ENCODE results near the gene GNG14.
"Not testable (repeated sequence)": the region's sequence is repeated elsewhere in the genome, so short reads cannot be mapped to it uniquely, and the experiment has no call there.

The GNG14 gene

DNA sequence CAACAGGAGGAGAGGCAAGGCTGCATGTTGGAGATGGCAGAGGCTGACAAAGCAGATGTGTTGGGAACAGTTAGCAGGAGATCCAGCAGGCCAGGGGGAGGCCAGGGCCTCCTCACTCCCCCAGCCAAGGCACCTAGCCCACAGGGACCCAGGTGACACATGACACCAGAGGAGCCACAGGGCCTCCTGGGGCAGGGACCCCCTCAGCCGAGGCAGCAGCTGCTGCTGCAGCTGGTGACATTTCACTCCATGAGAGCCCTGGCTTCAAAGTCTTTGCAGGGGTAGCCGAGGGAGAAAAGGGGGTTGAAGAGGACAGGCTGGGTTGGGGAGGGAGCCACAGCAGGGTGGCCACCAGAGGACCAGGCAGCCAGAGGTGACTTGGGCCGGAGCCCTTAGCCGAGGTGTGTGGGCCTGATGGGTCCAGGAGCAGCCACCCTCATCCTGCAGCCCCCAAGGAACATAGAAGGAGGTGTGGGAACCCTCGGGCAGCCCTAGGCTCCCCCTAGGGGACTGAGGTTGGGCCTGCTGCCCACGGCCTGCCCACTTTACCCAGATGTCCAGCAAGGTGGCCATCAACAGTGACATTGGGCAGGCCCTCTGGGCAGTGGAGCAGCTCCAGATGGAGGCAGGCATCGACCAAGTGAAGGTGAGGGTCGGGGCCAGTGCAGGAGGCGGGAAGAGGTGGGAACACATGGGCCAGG is at the start of gene GNG14:
Gene GNG14 (plus strand): TSS at position 503 of the 701 bp plus-strand sequence. CDS start 51 bp downstream, at position 554.
- DNase-seq: no peak

DNA sequence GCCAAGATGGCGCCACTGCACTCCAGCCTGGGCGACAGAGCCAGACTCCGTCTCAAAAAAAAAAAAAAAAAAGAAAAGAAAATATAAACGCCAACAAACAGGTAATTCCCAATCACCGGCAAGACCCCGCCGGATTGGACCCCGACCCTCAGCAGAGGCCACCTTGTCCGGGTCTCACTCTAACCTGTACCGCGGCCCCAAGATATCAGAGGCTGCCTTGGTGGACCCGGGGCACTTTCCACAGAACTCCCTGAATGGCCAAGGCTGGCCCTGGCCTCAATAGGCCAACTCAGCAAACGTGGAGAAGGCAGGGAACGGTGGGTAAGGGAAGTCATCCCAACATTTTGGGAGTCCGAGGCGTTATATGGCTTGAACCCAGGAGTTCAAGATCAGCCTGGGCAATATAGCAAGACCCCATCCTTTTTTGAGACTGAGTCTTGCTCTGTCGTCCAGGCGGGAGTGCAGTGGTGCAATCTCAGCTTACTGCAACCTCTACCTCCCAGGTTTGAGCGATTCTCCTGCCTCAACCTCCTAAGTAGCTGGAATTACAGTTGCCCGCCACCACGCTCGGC is 49.1 kb upstream of the GNG14 start:
- no peak for DNase-seq

DNA sequence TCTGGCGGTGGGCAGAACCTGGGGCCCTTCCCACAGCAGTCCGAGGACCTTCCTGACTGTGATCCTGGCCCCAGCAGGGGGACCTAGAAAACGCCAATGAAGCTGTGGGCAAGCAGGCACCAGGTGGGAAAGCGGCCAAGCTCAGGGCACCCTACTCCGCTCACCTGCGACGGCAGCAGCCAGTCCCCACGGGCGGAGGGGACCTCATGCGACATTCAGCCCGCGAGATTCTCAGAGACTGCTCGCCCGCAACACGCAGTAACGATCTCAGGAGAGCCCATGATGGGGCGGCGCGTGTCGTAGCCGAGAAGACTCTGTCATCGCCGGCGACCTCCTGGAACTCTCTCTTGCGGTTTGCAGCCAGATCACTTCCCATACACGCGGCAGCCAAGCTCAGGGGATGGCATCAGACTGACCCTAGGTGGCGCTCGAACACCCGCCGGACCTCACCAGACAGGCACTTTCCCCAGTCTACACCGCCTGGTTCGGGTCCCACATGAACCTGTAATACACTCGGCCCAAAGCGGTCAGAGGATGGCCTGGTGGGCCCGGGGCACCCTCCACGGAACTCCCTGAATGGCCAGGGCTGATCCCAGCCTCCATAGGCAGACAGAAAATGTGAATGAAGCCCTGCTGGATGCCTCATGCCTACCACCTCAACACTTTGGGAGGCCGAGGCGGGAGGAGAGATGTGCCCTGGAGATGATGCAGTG is 47.7 kb upstream of the GNG14 start:
- no peak for DNase-seq

DNA sequence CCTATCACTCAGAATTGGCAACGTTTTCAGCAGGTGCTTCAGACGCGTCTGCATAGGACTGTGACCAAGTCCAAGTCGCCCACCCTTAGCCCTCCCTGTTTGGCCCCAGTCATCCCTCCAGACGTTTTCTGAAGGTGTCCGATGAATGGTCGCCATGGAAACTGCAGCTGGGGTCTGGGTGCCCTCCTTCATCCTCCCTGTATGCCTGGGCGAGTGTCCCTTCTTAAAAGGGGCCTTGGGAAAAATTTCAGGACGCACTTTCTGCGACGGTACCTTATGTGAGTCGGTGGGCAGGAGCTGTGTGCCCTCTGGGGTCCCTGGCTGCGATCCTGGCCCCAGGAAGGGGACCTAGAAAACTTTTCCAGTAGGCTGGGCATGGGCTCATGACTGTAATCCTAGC is 46.3 kb upstream of the GNG14 start:
- no peak for DNase-seq

DNA sequence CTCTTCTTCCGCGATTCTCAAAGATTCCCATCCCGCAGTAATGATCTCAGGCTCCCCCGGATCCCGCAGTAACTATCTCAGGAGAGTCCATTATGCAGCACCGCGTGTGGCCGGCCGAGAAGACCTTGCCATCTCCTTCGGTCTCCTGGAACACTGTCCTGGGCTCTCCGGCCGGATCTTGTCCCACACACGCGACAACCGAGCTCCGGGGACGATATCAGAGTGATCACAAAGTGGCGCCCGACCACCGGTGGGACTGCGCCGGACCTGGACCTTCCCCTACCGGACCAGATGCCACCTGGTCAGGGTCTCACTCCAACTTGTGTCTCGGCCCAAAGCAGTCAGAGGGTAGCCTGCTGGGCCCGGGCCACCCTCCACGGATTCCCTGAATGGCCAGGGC is 45.3 kb upstream of the GNG14 start:
- no peak for DNase-seq

DNA sequence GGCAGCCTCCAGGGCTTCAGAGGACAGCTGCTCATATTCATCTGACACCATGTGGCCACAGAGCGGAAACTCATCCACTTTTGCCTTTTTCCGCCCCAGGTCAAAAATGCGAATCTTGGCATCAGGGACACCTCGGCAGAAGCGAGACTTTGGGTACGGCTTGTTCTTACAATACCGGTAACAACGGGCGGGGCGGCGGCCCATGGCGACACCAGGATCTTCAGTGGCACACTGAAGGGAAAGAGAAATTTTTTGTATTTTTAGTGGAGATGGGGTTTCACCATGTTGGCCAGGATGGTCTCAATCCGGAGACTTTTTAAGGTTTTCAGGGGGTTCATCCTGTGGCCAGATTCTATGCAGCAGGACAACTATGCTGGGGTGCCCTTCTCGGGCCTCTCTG is 44.1 kb upstream of the GNG14 start:
- DNase-seq: not testable (repeated sequence)

DNA sequence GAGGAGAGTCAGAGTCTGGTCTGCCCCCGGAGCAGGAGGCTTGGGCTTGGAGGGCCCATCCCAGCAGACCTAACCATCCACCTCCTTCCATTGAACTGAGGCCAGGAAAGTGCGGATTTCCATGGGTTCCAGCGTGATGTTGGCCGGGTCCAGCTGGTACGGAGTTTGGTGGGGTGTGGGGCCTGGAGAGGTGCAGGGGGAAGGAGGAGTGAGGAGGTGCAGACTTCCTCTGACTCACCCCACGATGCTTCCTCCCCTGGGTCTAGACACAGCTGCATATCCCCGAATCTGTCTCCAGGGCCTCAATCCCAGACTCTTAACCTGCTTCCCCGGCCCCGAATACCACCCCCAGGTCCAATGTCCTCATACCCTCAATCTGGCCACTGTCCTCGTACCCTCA is 41.2 kb upstream of the GNG14 start:
- no peak for DNase-seq

DNA sequence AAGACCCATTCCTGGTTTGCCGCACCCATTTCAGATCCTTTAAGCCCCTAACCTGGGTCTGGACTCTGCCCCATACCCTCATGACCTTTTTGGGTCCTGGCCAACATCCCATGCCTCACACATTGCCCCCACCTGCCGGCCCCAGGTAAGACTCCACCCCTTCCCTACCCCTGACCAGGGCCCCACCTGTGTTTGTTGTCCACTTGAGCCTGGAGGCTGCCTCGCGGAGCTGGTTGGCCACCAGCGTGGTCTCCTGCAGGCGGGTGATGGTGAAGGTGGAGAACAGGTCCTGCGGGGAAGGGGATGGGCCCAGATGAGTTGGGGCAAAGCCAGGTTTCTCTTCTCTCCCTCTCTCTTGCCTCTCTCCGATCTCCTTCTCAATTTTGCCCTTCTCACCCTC is 40.8 kb upstream of the GNG14 start:
- DNase-seq: no peak

DNA sequence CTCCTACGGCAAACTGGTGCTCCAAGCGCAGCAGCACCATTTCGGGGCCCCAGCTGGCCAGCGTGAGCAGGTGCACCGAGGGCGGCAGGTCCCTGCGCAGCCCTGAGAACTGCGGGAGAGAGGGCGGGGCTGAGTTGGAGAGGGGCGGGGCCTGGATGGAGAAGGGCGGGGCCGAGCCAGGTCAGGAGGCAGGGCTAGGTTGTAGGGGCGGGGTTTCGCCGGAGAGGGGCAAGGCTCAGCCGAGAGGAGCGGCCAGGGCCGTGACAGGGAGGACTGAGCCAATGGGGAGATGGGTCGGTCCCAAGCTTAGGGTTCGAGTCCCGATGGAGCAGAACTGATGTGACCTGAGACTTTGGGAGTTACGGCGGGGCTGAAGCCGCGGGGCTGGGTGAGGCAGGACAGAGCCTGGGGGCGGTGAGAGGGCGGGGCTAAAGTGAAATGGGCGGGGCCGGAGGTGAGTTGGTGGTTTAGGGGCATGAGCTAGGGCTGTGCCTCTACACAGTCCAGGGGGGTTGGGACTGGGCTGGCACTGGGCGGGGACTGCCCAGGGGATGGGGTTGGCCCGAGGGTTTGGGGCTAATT is 40.2 kb upstream of the GNG14 start:
- DNase-seq: no peak

DNA sequence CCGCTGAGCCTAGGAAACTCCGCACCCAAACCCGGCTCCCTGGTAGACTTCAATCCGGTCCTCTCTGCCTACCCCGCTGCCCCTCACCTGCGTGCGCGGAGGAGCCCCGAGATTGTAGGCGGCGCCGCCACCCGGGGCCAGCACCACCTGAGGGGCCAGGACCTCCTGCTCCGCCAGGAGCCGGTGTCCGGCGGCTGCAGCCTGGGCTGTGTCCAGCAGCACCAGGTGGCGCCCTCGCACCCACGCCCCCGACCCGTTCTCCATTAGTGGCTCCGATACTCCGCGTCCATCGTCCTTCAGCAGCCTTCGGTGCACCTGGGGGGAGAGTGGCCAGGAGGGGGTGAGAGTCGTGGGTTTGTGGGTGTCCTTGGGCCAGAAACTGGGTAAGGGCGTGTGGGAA is 39.7 kb upstream of the GNG14 start:
- DNase-seq: no peak

DNA sequence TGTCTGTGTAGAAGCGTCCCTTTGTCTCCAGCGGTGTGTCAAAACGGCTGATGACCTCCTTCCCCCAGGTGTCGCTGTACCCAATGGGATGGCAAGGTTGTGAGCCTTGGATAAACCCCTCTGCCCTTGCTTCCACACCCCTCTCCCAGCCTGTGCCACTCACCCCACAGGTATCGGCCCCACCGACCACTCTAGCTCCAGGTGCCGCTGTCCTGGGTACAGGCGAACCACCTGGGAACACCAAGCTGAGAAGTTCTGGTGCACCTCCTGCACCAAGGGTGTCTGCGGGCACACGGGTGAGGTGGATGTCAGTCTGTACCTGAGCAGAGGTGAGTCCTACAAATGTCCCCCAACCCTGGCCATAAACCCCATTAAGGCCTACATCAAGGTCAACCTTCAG is 37.9 kb upstream of the GNG14 start:
- DNase-seq: no peak

DNA sequence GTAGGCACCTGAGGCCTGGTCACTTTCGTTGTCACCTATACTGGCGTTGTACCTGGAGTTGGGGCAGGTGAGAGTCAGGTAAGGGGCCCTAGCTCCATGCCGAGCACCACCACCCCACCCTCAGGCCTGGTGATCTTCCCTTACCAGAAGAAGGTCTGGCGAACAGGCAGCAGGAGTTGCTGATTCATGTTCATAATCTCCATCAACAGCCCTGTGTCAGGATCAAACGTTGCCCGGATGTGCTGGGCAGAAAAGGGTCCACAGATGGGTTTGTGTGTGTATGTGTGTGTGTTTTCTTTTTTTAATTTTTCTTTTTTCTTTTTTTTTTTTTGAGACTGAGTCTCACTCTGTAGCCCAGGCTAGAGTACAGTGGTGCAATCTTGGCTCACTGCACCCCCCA is 35.6 kb upstream of the GNG14 start:
- no peak for DNase-seq

DNA sequence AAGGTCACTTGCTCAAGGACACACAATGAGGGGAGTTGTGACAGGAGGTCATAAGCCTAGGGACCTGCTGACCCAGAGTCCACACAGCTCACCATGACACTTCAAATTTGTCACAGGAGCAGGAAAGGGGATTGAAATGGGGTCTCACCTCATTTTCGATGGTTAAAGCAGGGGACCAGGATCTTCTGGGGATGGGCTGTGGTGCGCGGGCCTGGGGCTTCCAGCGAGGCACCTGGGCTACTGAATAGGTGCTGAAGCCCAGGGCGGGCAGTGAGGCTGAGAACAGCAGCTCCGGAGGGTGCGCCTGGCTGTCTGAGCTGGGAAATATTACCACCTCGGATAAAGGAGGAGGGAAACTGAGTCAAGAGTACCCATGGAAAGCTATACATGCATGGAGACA is 32.3 kb upstream of the GNG14 start:
- DNase-seq: no peak

DNA sequence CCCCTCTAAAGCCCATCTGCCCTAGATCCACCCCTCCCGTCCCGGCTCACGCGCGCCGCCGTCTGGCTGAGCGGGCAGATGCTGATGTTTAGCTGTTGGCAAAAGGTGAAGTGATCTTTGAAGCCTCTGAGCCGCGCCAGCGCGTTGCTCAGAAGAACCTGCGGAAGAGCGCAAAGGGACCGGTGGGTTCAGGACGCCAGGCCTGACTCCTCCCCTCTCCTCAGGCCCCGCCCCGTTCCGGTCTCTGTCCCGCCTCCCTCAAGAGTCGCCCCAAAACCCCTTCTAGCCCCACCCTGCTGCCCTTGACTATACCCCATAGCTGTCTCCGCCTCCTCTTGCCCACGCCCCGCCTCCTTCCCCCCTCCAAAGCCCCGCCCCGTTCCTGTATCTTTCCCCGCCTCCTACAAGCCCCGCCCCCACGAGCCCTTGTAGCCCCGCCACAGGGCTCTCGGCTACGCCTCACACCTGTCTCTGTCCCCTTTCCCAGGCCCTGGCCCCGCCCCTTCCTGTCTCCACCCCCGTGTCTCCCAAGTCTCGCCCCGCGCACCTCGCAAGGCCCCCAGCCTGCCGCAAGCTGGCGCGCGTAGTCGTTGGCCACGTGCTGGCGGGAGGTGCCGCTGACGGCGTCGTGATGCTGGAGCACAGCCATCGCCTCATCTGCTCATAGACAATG is 30.8 kb upstream of the GNG14 start:
- DNase-seq: no peak

DNA sequence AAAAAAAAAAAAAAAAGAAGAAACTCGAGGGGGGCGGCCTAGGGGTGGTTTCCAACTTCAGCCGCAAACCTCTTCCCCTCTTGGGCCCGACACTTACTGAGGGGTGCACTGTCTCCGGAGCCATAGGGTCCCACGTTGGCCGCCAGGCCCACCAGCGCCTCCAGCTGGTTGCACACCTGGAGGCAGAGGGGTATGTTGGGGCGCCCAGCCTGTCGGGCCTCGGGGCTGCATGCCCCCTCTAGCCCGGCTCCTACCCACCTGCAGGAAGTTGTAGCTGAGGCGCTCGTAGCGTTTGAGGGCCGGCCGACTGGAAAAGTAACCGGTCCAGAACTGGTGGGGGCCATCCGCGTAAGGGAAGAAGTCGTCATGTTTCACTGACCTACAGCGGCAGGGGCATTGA is 29.8 kb upstream of the GNG14 start:
- DNase-seq: no peak

DNA sequence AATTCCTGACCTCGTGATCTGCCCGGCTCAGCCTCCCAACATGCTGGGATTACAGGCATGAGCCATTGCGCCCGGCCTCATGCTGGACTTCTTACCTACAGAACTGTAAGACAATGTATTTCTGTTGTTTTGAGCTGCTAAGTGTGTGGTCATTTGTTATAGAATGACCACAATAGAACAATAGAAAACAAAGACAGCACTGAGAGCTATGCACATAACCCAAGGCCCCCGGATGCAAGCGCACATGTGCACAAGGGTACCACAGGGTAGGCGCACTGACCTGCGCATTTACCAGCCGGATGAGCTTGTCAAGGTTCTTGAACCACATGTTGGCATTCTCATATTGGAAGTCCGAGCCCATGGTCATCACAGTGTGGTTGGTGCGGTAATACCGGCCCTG is 26.8 kb upstream of the GNG14 start:
- DNase-seq: no peak

DNA sequence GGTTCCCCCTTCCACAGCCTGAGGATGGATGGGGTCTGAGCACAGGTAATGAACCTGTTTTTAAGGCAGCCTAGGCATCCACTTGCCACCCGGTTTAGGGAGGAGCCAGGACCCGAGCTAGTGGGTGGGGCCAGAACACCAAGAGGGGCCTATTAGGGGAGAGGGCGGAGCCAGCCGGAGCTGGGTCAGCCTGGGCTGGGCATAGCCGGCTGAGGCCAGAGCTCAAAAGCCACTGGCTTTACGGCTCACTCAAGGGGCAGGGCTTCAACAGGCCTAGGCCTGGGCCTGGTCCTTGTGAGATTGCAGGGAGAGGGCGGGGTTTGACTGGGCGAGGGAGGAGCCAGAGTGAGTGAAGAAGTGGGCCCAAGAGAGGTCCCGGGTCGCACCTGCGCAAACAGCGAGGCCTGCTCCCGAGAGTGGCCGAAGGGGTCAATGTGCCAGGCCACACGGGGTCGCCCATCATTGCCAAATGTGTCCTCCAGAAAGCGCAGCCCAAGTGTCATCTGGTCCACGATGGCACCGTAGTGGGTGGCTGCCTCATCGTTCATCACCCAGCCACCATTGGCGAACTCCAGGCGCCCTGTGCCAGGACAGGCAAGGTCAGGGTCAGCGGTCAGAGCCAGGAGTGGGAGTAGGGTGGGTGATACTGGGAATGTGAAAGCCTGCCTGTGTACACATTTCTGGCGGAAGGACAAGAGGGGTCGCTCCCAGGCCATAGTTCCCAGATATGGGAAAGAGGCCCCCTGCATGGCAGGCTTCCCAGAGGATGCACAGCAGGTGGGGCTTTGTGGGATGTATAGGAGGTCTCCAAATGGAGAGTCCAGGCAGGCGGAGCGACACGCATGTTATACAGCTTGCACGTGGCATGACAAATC is 23.2 kb upstream of the GNG14 start:
- peak; percentile 85 for DNase-seq

DNA sequence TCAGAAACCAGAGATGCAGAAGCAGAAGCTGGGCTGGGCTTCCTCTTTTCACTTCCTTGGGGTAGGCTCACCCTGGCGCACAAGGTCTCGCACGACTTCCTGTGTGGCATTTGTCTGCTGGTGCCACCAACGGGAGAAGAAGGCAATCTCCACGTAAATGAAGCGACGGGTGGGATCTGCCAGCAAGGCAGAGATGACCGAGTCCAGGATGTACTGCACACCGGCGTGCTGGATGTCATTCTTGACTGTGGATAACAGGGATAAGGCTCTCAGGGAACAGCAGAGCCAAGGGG is 22.6 kb upstream of the GNG14 start:
- no peak for DNase-seq

DNA sequence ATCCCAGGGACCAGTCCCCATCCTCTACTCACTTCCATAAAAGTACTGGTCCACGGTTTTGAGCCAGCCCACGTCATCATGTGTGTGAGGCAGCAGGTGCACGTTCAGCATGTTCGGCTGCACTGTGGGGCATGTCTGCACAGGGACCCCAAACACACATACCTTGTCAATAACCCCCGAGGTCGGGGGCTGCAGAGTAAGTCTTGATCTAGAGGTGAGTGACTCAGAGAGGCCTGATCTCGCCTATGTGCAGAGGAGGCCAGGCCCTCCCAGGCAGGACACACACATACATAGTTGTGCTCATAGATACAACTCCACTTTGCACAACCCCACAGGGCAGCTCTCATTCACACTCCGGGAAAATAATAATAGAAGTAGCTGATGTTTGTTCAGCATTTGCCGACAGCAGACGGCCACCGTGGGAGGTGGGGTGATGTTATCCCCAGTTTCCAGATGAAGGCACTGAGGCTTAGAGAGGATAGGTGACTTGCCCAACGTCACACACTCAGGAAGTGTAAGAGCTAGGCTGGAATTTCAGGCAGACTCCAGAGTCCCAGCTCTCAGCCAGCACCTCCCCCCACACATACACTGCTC is 22.0 kb upstream of the GNG14 start:
- DNase-seq: no peak

DNA sequence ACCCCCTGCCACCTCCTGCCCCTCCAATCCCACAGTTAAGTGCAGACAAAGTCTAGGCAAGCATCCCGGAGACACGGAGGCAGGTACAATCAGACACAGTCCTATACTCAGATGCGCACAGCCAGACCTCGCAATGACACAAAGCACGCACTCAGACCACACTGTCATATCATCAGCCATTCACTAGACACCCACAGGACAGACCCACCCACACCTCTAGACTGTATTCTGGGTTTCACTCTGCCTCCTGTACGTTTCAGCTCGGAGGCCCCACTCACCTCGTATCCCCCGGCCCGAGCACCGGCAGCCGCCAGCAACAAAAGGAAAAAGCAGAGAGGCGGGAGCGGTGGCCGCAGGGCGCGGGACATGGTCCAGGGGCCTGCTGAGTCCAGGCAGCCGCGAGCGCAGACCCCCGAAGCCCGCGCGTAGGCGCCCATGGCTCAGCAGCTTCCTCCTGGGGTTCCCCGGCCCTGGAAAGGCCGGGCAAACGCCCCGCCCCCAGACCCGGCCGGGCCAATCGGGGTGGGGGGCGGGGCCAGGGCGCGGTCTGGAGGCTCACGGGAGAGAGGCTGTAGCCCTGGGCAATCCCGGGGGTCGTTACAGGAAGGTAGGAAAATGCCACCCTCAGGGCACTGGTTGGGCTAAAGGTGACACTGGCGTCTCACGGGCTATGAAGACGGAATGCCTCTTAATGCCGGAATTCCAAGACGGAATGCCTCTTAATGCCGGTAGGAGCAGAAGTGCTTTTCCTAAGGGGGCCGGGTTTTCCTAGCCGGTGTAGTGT is 21.3 kb upstream of the GNG14 start, which contains the start of the genes MAN2B1 and WDR83:
Gene MAN2B1 (minus strand): TSS at position 478 of the 784 bp plus-strand sequence. CDS start 41 bp downstream, at position 437.
Gene WDR83 (plus strand): TSS at position 543 of the 784 bp plus-strand sequence. CDS start 2,984 bp downstream, outside the sequence.
- peak; percentile 66 for DNase-seq

DNA sequence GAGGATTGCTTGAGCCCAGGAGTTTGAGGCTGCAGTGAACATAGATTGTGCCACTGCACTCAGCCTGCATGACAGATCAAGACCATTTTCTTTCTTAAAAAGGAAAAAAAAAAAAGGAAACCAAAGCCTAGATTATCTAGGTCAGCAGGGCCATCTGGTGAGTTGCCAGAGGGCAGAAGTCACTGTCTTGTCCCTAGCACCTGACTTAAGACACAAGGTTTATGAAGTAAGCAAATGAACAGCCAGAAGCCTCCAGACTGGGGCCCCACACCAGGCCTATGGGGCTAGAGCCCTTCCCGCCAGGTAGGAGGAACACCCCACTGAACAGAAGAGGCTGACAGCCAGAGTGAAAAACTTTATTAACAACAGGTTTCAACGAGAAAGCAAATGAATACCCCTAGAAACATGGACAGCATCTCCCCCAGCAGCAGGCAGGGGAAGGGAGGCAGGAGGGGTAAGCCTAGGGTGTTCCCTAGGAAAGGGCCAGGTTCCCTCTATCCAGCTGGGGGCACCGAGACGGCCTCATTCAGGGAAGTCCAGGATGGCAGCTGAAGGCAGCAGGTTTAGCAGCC is 20.0 kb upstream of the GNG14 start:
- no peak for DNase-seq

All from NCI-H226 (cell line).